GM19455 (cell line): ENCODE results near the gene FXR2.

Source experiments
- ATAC-seq: cut with Tn5 transposase; IDR thresholded peaks from one replicate; pipeline ENCODE4 v1.9.1; 2021; ENCODE audit not compliant: unreplicated experiment

FXR2 gene

GRCh38 chr17:7552621-7553051, 62.1 kb downstream of the FXR2 start:
- ATAC-seq, result no peak

- no peak for ATAC-seq
Observed at GRCh38 chr17:7551396-7551795, 63.3 kb downstream of the FXR2 start.

GRCh38 chr17:7550344-7550743, 64.4 kb downstream of the FXR2 start:
- no peak for ATAC-seq

DNA sequence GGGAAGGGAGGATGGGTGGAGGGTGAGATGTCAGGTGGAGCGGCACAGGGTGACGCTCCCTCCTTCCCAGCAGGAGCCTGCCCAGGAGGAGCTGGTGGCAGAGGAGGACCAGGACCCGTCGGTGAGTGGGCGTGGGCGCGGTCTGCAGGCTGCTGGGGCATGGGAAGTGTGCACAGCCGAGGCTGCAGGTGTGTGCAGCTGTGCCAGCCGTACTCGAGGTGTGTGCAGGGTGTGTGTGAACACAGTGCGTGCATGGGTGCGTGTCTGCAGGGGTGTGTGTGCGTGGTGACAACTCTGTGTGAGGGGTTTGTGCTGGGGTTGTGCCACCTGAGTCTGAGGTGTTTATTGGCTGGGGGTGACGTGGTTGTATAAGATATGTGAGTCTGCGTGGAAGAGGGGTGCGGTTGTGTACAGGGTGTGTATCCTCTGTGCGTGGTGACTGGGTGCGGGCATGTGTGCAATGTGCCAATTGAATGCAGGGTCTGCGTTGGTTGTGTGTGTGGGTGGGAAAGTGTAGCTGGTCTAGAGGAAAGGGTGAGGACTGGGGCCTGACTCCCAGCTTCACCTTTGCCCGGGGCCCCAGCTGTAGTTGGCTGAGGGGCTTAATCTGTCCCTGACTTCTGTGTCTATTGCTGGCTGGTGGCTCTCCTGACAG, 65.2 kb downstream of the FXR2 start:
- no peak for ATAC-seq

GRCh38 chr17:7548585-7549400, 65.9 kb downstream of the FXR2 start, which contains the start of gene TNFSF12:
TSS of gene TNFSF12 (plus strand) at chr17:7549058. CDS start at chr17:7549154, 96 bp downstream.
- no peak for ATAC-seq

- no peak for ATAC-seq
Observed at GRCh38 chr17:7544911-7545310, 69.8 kb downstream of the FXR2 start.
